Measurements from ENCODE around the gene PLEKHN1.

Gene PLEKHN1

DNA sequence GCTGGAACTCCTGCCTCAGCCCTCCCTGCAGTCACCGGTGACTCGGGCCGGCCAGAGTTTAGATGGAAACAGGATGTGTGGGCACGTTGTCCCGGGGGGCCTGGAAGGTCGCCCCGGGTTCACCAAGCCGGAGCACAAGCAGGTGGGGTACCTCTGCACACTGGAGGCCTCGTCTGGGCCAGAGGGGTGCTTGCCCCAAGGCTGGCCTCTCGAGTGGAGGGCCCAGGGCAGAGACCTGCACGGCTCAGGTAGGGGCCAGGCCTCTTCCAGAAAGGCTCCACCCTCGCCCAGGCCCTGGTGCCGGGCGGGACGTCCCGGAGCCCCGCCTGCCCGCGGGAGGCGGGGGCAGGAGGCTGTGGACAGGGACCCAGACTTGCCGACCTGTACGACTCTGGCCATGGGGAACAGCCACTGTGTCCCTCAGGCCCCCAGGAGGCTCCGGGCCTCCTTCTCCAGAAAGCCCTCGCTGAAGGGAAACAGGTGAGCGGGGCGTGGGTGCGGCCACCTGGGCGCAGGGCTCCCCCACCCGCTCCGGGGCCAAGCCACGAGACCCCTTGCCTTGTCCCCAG is at the start of gene PLEKHN1:
PLEKHN1 (plus strand) TSS at position 348 of the 569 bp plus-strand sequence; CDS start at position 398, 50 bp downstream.
- peak within 1 kb of the TSS; percentile 89 for H3K27ac ChIP-seq
- TF ChIP-seq CTCF (conservative IDR thresholded peaks at IDR 0.05) = no peak

DNA sequence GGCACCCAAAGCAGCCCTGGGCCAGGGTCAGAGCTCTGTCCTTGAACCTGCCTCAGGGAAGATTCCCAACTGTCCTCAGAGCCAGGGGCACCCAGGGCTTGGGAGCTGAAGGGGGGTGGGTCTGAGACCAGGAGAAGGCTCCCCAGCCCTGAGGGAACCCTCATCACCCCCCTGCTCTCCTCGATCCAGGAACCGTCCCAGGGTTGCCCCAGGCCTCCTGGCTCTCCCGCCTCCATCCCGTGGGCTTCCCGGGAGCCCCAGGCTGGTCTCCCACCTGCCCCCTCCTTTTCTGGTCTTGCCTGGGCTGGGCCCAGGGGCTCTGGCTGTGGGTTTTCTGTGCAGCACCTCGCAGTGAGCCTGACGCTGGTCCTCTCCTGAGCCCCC is 49.2 kb upstream of the PLEKHN1 start:
- H3K27ac ChIP-seq = peak overlapping the region; percentile 99
- no peak for TF ChIP-seq CTCF (conservative IDR thresholded peaks at IDR 0.05)

- no peak for TF ChIP-seq CTCF (conservative IDR thresholded peaks at IDR 0.05)
- peak overlapping the region; percentile 99 for H3K27ac ChIP-seq
Measured at GRCh38 chr1:917466-918091, 48.7 kb upstream of the PLEKHN1 start.

- no peak for TF ChIP-seq CTCF (conservative IDR thresholded peaks at IDR 0.05)
- H3K27ac ChIP-seq = peak overlapping the region; percentile 99
Measured at GRCh38 chr1:918353-918752, 47.9 kb upstream of the PLEKHN1 start.

GRCh38 chr1:918843-919242 is 47.4 kb upstream of the PLEKHN1 start:
- no peak for TF ChIP-seq CTCF (conservative IDR thresholded peaks at IDR 0.05)
- peak overlapping the region; percentile 99 for H3K27ac ChIP-seq

DNA sequence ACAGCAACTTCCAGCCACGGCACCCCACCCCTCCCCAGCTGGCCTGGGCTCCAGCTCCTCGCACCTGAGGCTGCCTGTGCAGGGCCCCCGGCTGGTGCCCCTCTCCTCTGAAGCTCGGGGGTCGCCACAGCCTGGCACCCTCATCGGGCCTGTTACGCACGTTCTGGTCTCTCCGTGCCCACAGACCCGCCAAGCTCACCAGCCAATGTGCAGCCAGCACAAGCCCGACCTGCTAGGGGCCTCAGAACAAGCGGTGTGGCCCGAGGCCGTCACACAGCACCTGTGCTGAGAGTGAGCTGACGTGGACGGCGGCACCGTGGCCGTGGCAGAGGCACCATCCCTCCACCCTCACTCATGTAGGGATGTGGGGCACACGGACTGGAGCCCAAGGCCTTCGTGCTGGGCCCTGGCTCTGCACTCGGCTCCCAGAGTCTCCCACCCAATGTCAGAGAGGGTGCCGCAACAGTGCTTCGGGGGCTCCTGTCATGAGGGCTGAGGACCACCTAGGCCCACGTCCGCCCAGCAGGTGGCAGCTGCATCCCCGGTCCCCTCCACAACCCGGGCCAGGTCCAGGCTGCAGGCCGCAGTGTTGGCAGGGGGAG is 46.9 kb upstream of the PLEKHN1 start:
- peak overlapping the region; percentile 99 for H3K27ac ChIP-seq
- 0 out of 2 replicates have a peak, but pooled peaks have one; percentile 10 for TF ChIP-seq CTCF (conservative IDR thresholded peaks at IDR 0.05)

DNA sequence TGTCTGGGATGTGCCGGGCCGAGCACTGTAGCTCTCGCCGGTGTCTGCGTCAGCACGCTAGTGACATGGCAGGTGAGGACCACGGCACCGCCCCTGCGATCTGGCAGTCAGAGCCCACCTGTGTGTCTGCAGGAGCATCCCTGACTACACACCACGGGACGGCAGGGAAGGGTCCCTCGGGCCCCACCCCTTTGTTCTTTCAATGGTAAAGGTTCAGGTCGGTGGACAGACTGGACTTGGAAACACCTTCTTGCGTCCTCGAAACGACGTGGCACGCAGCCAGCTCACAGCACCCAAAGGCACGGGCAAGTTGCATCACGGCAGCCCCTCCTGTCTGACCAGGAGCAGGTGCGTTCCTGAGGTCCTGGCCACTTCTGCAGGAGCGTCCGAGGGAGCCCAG is 46.3 kb upstream of the PLEKHN1 start:
- TF ChIP-seq CTCF (conservative IDR thresholded peaks at IDR 0.05) = no peak
- H3K27ac ChIP-seq = peak overlapping the region; percentile 99
